Fibroblast of upper back skin (primary cell): ENCODE results near the gene LHX4.
A peak's percentile ranks its signal among the peaks of the same experiment; 100 is the strongest.

Experiments used
- DNase-seq: peaks from one replicate; pipeline ENCODE4 v3.0.0-alpha.2; 2013

The LHX4 gene

DNA sequence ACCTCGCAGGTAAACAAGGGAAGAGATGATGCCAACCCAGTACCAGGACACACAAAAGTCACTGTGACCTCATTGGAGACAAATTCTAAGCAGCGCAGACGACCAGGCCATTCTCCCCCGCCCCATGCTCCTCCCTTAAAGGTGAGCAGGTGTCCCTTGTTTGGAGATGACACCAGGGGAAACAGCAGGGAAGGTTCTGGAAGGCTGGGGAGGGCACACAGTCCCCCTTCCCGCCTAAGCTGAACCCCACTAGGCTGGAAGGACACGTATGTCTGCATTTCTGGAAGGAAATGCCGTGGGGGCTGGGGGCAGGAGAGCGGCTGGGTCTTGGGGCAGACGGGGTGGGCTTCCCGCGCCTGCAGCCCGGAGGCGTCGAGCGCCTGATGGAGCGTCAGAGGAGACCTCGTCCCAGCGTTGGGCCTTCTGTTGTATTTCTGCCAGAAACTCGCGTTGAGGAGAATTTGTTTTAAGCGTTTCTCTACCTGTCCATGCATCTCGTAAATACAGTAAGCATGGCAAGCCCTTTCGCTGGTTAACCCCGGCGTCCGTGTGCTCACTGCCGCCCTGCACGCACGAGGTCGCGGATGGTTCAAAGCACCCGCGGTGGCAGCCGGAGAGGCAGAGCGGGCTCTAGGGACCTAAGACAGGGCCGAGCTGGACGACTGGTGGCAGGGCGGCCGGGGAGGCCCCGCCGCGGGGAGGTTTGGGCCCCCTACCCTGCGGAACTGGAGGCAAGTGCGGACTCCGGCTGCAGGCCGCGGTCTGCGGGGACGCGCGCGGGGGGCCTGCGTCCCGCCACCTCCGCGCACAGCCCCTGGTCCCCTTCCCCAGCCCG is 1.2 kb upstream of the LHX4 start:
- DNase-seq: no peak

DNA sequence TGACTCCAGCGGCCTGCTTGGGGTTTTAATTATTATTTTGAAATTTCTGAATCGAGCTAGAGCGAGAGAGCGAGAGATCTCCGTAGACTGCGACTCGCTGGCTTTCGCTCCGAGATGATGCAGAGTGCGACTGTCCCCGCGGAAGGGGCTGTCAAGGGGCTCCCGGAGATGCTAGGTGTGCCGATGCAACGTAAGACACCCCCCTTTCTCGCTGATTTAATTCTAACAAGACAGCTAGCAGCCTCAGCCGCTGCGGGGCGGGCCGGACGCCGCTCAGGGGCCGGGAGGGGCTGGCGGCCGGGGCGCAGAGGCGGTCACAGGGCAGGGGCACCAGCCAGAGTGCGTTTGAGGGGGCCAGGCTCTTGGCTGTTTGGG is 339 bp downstream of the LHX4 start:
- DNase-seq: no peak

DNA sequence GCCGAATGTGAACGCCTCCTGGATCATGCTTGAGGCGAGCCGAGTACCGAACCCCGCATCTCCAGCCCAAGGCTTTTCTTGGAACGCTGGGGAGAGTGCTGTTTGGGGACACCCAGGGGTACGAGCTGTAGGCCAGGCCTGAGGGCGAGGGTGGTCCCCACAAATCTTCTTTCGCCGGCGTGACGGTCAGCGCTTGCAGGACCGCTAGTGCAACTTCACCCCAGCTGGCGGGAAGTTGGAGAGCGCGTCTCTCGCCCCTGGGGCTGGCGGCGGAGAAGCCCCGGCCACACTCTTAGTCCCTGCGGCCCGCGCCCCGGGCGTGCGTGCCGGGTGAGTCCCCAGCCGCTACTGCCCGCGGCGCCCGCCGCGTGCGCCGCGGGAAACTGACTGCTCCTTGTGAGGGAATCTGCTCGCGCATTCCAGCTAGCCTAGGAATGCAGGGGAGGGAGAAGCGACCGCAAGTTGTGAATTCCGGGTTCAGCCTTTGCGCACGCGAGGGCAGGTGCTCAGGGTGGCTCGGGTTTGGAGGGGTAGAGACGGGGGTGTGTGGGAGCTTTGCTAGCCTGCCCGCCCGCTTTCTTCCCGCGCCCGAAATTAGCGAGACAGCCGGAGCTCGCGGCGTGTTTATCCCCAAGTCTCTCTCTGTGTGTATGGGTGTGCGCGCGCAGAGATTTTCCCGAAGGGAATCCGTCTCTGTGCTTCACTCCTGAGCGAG is 884 bp downstream of the LHX4 start:
- DNase-seq: peak; percentile 65

DNA sequence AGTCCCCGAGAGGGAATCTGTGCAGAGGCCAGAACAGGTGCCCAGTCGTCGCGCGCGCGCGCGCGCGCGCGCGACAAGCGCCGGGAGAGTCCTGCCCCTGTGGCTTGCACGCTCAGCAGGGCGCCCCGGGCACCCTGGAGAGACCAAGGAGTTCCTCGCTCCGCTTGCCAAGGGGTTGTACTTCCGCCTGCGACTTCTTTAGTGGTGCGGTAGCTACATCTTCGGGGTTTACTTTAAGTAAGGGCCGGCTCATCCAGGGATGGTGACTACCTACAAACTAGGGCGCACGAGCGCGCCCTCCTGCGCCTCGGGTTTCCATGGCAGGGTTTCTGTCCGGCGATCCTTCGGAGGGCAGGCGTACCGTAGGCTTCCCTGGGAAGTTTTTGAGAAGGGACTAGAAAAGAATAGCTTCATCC is 1.4 kb downstream of the LHX4 start:
- DNase-seq: no peak

DNA sequence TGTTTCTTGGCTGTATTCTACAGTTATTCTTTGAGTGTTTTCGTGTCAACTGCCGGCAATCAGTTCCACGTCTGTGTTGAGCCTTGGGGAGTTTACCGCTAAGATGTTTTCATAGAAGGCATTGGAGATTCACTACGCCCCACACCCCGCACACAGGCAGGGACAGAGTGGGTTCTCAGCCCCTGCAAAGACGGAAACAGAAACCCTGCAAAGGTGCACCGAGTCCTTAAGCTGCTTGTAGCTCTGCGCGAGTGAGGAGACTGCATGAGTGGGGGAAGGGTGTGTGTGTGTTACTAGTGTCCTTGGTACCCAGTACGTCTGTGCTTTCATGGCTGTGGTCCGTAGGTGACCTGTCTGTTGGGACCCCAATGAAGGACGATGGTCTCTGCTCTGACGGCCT is 1.9 kb downstream of the LHX4 start:
- no peak for DNase-seq

DNA sequence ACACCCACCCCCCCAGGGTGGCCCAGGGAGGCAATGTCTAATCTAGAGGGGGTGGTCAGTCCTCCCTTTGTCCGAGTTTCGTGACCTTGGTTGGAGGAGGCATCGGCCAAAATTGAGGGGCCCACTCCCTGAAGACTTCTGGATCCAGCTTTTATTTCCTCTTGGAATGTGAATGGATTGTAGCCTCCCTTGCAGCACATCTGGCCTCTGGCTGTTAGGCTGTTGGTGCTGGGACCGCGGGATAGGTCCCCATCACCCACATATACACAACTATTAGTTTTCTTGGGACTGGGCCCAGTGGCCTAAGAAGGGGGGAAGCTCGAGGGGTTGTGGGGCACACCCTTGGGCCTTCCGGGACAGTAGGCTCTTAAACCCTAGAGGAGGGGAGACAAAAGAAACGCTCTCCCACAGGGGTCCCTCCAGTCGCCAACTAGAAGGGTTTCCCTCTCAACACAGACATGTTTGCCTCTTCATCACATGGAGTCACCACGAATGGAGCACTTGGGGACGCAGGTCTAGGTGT is 2.5 kb downstream of the LHX4 start:
- DNase-seq: no peak

DNA sequence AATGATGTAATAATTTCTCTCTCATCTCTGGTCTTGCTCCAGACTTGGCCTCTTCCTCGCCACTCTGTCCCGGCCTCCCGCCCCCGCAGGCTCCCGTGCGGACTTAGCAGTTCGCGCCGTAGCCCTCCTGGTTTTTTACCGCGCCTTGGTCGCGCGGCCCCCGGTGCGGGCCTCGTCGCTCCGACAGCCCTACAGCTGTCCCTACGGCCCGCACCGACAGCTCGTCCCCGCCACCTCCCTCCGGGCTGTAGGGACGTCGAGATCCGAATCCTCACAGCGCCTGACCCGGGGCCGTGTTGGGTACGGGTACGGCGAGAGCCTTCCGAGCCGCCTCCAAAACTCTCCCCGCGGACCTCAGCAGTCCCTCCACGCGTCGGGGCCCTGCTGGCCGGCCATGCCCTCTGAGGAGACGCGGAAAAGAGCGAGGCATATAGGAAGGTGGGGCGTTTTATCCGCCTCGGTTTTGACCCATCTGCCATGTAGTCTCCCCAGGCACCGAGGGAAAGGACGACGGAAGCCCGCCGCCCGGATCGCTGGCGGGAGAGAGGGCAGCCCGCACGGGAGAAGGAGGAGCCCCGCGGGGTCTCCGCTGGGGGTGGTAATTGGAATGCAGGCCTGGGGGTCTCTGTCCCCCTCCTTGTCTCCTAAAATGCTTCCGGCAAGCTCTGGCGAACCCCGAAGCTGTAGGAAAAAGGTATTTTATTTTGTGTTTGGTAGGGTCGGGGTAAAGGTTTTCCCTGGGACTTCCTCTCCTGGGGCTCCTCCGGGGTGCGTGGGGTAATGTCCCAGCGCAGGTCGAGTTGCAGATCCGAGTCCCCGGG is 3.3 kb downstream of the LHX4 start:
- no peak for DNase-seq

DNA sequence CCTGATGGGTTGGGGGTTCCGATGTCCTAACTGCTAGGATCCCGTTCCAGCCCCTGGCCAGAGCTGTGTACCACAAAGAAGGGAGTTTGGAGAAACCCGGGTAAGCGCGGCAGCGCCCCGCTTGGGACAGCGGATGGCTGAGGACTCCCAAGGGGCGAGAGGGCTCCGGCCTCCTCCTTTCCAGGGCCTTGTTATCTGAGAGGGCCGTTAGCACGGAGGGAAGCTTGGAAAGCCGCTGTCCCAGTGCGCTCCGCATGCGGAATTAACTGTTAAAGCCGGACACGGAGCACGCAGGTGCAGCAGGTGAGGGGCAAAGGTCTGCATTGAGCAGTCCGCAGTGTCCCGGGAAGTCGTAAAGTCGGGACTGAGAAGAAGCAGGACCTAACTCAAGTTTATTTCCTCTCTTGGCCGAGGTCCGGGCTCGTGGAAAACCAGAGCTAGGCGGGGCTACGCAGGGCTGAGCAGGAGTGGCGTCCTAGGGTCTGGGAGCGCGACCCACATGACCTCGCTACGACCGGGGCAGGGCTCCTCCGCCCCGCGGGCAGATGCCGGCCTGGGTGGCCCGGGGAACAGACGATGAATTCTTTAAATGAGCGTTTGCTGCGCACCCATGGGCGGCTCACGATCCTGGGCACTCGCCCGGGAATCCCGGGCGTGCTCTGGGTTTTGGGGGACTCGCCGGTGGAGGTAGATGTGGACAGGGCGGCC is 4.5 kb downstream of the LHX4 start:
- no peak for DNase-seq

DNA sequence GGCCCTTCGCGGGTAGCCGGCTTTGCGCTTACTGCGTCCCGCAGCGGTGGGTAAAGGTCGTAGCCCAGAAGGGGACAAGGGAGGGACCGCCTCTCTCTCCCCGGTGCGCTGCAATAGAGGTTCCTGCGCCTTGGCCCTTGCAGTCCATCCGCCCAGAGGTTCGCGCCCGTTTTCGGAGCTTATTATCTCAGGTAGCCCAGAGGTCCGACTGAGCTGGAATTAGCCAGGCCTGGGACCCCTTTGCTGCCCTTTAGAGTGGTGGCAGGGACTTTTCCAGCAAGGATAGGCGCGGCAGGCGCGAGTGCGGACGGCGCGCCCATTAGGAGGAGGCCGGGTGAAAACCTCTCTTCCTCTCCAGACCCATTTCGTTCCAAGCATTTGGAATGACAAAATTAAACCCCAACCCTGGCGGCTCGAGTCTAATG is 5.0 kb downstream of the LHX4 start:
- no peak for DNase-seq

DNA sequence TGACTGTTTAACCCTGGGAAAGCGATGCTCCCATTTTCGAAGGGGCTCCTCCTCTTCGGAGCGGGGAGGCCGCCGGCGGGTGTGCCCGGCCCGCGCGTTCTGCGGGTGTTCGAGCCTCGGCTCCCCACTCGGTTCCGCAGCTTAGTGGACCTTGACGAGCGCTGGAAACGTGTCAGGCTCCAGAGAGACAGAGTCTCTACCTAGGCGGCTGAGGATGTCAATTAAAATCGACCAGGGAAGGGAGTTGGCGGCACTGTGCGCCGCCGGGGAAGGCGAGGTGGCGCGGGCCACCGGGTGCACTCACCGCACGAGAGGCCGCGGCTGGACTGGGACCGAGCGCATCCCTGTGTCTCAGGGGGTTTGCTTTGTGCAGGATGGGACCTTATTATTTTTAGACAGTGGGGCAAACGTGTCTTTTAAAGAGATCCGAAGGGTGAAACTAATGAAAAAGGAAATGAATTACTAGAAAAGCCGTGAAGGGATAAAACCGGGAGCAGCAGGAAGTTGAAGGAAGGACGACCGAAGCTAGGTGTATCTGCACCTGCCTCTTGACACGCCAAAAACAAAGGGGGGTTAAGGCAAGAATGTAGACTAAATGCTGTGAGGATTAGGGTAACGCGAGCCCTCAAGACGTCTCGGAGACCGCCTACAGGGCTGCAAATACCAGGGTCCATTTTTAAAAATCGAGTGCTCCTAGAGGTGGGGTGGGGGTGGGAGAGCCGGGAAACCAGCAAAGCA is 5.6 kb downstream of the LHX4 start:
- DNase-seq: no peak

DNA sequence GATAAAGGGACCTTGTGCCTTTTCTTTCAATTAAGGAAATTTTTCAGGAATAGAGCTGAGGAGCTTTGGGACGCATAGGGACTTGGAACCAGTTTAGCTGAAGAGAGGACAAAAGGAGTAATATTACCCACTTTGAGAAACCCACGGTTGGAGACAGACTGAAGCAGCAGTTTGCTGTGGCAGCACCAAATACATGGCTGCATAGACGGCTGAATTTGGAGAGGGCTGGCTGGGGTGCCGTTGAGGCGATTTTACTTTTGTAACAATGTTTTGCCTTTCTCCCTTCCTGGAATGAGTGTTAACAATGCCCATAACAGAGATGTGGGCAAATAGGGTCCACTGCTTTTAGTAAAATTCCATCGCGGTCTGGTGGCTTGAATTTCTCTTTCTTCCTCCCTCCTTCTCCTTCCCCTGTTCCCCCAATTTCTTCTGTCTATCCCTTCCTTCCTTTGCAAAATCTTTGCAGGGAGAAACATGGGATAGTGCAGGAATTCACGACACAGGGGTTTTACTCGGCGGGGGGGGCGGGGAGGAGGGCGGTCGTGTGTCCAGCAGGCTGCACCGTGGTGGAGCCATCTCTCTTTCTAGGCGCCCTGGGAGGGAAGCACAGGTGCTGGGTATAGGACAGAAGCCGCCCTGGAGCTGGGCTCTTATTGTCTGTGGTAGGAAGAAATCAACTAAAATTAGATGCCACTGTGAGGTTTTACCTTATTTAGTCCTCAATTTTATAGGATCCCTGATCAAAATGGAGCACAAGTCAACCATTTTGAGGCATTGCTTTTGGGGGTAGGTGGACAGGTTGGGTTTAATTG is 6.8 kb downstream of the LHX4 start:
- no peak for DNase-seq

DNA sequence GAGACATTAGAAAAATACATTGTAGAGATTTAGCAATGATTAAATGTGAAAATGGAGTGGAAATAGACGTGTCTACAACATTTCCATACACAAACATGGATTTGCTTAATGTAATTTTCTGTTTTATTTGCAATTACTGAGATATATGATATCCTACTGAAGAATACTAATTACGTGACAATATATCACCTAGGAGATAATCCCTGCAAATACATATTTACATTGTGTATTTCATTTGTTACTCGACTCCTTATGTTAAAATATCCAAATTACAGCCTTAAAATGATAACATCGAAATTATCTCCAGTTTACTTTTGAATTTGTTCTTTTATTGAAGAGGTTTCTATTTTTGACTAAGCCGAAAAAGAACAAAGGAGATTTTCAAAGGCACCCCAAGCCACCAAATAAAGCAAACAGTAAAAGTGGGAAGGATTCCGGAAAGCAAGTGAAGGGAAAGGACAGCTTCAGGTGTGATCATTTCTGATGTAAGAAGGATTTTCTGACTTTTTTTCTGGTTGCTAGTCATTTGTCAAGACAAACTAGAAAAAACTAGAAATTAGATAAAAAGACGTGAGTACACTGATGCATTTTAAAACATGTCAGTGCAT is 7.9 kb downstream of the LHX4 start:
- DNase-seq: no peak

DNA sequence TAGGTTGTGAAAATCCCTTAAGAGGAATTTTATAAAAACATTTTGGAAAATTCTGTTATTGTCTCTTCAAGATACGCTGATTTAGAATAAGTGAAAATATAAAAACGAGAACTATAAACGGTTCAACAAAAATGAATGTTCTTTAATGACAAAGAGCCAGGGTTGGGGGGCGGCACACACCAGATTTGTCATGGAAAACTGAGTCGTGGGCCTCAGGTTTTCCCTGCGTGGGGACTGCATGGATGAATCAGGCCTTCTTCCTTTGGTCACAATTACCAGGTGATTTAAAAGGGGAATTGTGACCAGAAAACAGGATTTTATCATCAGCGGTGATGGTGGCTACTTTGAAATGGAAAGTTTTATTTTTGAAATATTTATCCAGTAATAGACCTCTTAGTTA is 8.6 kb downstream of the LHX4 start:
- no peak for DNase-seq

DNA sequence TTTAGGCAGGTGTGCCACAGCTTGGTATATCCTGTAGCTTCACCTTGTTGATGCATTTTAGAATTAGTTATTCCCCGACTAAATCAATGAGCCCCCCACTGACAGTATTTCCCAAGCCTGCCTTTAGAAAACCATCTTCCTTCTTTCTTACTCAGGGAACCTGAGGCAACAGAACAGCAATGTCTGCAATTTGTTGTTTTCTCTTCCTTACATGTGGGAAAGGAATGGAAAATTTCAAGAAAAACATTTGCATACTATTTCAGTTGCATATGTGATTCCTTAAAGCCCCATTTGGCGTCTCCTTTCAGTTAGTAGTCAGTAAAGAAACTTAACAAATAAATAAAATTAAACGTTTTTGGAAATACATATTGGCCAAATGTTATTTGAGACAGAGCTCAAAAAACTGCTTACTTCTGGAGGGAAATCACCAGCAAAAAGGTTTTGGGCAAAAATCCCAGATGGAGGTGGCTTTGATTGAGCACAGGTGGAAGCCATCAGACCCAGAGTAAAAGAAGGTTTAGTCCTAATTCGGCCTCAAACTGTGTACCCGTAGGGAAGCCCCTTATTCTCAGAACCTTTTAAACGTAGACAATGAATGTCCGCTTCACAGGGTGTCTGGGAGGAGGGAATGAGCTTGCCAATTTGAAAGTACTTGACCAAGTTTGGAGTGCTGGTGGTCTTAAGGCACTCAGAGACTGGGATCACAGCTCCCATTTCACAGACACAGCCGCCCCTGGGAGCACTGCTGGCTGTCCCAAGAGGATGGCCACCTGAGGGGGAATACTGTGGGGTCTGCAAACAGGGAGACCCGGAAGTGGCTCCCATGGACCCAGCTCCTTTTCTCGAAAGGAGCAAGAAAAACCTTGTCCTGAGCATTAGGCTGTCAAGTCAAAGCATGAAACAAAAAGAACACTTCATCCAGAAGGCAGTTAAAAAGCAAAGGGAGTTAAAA is 9.4 kb downstream of the LHX4 start:
- no peak for DNase-seq

DNA sequence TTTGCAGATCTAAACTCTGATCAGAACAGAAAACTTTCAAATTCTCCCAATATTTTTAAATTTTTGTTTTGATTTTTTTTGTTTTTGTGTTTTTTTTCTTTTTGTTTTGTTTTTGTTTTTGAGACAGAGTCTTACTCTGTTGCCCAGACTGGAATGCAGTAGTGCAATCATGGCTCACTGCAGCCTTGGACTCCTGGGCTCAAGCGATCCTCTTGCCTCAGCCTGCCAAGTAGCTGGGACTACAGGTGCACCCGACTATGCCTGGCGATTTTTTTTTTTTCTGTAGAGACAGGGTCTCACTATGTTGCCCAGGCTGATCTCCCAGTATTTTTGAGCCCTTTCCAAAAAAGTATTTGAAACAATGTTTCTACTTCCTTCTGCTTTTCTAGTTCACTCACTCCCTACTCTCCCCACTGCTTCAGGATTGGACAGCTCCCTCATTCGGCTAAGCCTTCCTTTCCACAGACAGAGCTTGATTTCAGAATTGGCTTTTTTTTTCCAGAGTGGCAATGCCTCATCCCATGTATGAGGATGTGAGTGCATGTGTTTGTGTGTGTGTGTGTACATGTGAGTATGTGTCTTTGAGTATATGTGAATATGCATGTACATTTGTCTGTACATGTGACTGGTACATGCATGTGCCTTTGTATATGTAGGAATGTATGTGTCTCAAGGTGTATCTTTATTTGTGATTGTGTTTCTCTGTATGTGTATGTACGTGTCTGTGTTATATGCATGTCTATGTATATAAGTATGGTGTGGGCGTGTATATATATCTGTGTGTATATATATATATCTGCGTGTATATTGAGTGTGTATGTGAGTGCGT is 11.9 kb downstream of the LHX4 start:
- DNase-seq: no peak

DNA sequence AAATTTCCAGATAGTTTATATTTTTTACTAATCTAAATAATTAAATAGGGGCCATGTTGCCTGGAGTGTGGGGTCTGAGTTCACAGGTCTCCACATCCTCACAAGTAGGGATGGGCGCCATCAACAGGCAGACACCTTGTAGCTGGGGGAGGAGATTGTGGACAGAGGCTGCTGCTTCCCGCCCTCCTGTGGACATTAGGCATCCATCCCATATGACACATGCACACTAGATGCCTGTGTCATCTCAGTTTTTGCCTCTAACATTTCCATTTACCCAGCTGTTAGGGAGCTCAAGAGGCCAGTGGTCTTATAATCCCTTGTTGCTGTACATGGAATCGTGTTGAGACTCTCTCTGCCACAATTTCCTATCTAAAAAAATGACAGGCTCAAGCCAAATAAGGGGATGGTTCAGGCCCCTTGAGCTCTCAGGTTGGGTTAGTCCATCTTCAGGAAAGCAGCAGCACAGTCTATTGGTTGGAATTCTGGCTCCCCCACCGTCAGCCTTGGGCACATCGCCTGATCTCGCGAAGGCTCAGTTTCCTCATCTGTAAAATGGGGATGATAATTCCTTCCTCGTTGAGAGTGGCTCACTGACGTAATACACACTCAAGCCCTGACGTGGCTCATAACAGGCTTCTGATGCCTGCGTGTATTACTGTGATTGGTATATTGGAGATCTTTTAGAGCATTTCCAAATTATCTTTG is 13.6 kb downstream of the LHX4 start:
- DNase-seq: no peak

DNA sequence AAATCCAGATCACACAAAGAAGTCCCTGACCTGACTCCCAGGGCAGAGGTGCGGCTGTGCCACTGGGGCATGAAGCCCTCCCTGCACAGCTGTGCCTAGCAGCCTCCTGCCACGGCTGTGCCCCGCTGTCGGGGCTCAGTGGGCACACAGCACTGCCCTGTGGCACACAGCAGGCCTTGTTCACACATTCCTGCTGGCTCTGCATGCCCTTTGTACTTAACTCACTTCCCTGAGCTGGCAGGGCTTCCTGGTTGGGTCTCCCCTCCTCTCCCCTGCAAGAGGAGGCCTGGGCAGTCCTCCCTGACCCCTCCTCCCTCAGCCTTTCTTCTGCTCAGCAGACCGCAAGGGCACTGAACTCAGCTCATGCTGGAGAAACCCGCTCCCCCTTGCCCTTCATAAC is 14.8 kb downstream of the LHX4 start:
- DNase-seq: no peak

DNA sequence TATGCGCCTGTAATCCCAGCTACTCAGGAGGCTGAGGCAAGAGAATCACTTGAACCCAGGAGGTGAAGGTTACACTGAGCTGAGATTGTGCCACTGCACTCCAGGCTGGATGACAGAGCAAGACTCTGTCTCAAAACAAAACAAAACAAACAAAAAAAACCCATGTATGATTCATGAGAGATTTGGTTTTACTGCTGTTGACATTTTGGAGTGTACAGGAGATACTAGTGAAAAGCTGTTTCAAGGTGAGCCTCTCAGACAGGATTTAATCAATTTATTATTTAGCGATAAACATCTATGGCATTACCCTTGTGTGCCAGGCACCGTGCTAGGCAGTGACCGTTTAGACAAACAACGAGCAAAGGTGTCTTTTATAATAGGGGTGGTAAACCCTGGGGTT is 16.5 kb downstream of the LHX4 start:
- DNase-seq: no peak
